Fibroblast of skin of abdomen (primary cell): ENCODE data around the gene HOXD8.

Experiments
- DNase-seq: peaks from one replicate; pipeline ENCODE4 v3.0.0-alpha.2; 2013

Gene HOXD8

GRCh38 chr2:176130957-176131847 lies 1.7 kb downstream of the HOXD8 start:
- no peak for DNase-seq

- no peak for DNase-seq
Measured at GRCh38 chr2:176131848-176132158, 2.3 kb downstream of the HOXD8 start.

GRCh38 chr2:176132205-176133171 lies 3.0 kb downstream of the HOXD8 start:
- DNase-seq = peak; percentile 85

- DNase-seq = no peak
Measured at GRCh38 chr2:176133389-176133788, 3.9 kb downstream of the HOXD8 start.

- peak; percentile 24 for DNase-seq
Measured at GRCh38 chr2:176134035-176134434, 4.5 kb downstream of the HOXD8 start.

- DNase-seq = peak; percentile 85
Measured at GRCh38 chr2:176135035-176135440, 5.5 kb downstream of the HOXD8 start.

- DNase-seq = peak; percentile 88
Measured at GRCh38 chr2:176136374-176137251, 7.1 kb downstream of the HOXD8 start.

GRCh38 chr2:176137252-176137580 lies 7.7 kb downstream of the HOXD8 start:
- DNase-seq = no peak

GRCh38 chr2:176137906-176138305 lies 8.4 kb downstream of the HOXD8 start:
- DNase-seq = peak; percentile 47

DNA sequence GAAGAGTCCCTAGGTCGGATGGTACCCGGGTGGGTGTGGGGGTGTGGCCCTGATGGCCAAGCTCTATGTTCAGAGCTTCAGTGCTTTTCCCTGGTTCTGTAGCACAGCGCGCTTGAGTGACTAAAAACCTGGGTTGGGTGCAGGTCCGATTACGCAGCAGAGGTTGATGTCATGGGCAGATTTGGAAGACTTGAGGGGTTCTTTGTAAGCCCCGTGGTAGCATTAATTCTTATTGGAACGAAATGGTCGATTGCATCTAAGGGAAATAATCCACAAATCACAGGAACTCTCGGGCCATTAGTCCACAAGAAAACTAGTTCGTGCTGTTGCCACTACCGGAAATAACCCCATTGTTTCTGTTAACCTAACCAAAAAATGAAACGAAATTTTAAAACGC lies 9.0 kb downstream of the HOXD8 start:
- peak; percentile 50 for DNase-seq

DNA sequence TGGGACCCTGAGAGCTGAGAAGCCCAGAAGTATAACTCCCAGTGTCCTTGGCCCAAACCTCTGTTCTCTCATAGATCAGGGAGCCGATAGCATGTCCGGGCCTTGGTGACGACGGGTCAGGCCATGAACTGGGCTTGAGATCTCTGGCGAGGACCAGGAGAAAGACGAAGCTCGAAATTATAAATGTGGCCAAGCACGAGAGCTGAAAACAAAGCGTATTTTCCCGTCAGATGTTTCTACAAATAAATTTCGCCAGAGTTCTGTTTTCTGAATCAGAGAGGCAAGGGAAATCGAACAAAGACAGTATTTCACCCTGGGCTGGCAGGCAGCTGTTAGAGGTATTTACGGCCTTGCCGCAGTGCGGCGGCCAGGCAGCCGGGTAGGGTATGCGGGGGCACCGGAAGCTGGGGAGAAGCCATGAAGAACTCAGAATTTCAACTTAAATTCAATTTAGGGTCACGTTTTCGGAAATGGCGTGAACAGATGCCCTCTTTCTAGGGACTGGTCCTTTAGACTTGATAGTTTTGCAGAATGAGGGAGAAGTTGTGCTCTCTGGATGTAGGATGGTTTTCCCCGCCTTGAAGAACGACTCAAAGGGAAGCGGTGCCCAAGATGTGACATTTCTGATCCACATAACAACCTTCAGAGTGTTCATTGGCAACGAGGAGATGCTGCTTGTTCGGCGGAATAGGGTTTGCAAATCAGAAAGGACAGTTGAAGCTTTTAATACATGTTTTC lies 9.6 kb downstream of the HOXD8 start:
- DNase-seq = peak; percentile 65

- DNase-seq = peak; percentile 80
Measured at GRCh38 chr2:176139661-176140512, 10.4 kb downstream of the HOXD8 start.

- peak; percentile 83 for DNase-seq
Measured at GRCh38 chr2:176140513-176141317, 11.2 kb downstream of the HOXD8 start.

GRCh38 chr2:176142281-176142680 lies 12.8 kb downstream of the HOXD8 start:
- no peak for DNase-seq

- DNase-seq = no peak
Measured at GRCh38 chr2:176145085-176145969, 15.8 kb downstream of the HOXD8 start.

GRCh38 chr2:176146101-176146500 lies 16.6 kb downstream of the HOXD8 start:
- DNase-seq = peak; percentile 28

GRCh38 chr2:176146645-176147044 lies 17.1 kb downstream of the HOXD8 start:
- no peak for DNase-seq

- no peak for DNase-seq
Measured at GRCh38 chr2:176147210-176147799, 17.8 kb downstream of the HOXD8 start.
